GM15510 (cell line): ENCODE measurements around the gene DIAPH1.

ENCODE experiments used
- POLR2A ChIP-seq: IDR thresholded peaks from 3 replicates; pipeline ENCODE4 v1.6.1; 2011; ENCODE audit warnings: borderline replicate concordance; ENCODE audit not compliant: insufficient read length; ENCODE audit errors: extremely low read depth

The DIAPH1 gene

GRCh38 chr5:141493500-141494422 lies 125.0 kb downstream of the DIAPH1 start:
- no peak for TF ChIP-seq POLR2A

GRCh38 chr5:141492168-141492885 lies 126.5 kb downstream of the DIAPH1 start:
- no peak for TF ChIP-seq POLR2A

- no peak for TF ChIP-seq POLR2A
These were observed 127.3 kb downstream of the DIAPH1 start for GRCh38 chr5:141491323-141492167.

DNA sequence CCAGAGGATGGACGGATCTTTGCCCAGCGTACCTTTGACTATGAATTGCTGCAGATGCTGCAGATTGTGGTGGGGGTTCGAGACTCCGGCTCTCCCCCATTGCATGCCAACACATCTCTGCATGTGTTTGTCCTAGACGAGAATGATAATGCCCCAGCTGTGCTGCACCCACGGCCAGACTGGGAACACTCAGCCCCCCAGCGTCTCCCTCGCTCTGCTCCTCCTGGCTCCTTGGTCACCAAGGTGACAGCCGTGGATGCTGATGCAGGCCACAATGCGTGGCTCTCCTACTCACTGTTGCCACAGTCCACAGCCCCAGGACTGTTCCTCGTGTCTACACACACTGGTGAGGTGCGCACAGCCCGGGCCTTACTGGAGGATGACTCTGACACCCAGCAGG lies 128.0 kb downstream of the DIAPH1 start:
- no peak for TF ChIP-seq POLR2A

GRCh38 chr5:141490271-141490670 lies 128.5 kb downstream of the DIAPH1 start:
- no peak for TF ChIP-seq POLR2A

DNA sequence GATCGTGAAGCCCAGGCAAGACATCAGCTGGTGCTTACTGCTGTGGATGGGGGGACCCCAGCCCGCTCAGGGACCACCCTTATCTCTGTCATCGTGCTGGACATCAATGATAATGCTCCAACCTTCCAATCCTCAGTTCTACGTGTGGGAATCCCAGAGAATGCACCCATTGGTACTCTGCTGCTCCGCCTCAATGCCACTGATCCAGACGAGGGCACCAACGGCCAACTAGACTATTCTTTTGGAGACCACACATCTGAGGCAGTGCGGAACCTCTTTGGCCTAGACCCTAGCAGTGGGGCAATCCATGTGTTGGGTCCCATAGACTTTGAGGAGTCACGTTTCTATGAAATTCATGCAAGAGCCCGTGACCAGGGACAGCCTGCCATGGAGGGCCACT lies 129.0 kb downstream of the DIAPH1 start:
- TF ChIP-seq POLR2A: no peak

DNA sequence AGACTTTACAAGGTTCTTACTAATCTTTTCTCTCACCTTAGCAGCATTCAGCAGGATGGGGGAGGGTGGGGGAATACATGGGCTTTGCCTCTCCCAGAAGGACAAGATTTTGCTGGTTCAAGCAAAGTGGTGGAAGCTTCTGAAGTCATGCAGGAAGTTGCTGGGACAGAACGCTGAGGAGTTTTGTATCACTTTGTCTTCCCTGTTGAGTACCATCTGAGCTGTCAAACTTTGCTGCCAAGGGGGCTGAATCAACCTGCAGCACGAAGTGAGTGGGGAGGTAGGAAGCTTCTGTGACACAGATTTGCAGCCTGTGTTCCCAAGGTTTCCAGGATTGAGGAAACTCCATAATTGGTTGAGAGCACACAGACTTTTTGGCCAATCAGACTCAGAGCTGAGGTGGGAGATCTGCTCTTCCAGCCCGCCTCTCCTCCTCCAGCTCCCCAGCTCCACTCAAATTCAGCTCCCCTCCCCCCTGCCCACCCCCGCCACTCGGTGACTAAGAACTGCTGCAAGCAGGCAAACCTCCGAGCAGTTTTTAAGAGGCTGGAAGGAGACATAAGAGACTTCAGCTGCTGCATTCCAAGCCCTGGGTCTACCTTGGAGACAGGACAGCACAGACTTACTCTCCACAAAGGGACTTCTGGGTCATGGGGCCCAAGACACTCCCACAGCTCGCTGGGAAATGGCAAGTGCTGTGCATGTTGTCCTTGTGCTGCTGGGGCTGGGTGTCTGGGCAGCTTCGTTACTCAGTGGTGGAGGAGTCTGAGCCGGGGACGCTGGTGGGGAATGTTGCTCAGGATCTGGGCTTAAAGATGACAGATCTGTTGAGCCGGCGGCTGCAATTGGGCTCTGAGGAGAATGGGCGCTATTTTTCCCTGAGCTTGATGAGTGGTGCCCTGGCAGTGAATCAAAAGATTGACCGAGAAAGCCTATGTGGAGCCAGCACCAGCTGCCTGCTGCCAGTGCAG lies 129.9 kb downstream of the DIAPH1 start, which contains the start of gene PCDHGC5:
TSS of gene PCDHGC5 (plus strand) at position 491 of the 971 bp plus-strand sequence. CDS start at position 651, 160 bp downstream.
- no peak for TF ChIP-seq POLR2A

DNA sequence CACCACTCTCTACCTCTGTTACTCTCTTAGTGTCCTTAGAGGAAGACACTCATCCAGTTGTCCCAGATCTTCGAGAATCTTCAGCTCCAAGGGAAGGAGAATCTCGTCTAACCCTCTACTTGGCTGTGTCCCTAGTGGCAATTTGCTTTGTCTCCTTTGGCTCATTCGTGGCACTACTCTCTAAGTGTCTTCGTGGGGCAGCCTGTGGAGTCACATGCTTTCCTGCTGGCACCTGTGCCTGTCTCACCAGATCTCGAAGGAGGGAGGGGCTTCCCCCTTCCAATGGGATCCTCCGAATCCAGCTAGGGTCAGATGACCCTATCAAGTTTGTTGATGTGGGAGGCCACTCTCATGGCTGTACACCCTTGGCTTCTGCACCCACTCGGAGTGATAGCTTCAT lies 131.7 kb downstream of the DIAPH1 start:
- no peak for TF ChIP-seq POLR2A

- no peak for TF ChIP-seq POLR2A
These were observed 132.7 kb downstream of the DIAPH1 start for GRCh38 chr5:141486091-141486490.

DNA sequence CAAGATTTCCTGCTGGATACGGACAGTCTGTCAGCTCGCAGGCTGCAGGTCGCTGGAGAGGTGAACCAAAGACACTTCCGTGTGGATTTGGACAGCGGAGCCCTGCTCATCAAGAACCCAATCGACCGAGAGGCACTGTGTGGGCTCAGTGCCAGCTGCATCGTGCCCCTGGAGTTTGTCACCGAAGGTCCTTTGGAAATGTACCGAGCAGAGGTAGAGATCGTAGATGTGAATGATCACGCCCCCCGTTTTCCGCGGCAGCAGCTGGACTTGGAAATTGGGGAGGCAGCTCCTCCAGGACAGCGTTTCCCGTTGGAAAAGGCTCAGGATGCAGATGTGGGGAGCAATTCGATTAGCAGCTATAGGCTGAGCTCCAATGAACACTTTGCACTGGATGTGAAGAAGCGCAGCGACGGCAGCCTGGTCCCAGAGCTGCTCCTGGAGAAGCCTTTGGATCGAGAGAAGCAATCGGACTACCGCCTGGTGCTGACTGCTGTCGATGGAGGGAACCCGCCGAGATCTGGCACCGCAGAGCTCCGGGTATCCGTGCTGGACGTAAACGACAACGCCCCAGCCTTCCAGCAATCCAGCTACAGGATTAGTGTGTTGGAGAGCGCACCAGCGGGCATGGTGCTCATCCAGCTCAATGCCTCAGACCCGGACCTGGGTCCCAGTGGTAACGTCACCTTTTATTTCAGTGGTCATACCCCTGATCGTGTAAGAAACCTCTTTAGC lies 133.3 kb downstream of the DIAPH1 start:
- TF ChIP-seq POLR2A: no peak

DNA sequence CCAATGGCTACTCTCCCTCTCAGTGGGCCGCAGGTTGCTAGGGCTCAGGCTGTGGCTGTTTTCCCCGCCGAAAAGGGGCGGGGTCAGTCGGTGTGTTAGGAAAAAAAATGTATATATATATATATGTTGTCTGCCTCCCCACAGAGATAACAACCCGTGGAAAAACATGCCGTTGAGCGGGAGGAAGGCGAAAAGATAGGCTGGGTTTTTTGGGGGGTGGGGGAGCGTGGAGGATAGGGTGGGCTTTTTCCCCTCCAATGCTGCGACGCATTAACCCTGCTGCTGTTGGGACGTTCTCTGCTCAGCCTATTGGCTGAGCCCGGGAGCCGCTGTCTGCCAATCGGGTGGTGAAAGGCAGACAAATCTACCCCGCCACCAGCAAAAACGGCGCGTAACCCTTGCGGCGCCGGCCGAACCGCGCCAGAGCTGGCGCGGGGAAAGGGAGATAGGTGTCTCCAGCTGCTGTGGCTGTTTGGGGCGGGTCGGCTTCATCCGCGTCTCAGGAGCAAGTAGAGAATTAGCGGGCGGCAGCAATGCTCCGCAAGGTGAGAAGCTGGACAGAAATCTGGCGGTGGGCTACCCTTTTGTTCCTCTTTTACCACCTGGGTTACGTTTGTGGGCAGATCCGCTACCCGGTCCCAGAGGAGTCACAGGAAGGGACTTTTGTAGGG lies 134.0 kb downstream of the DIAPH1 start, which contains the start of gene PCDHGC4:
TSS of gene PCDHGC4 (plus strand) at position 390 of the 671 bp plus-strand sequence. CDS start at position 534, 144 bp downstream.
- TF ChIP-seq POLR2A: no peak

GRCh38 chr5:141484310-141484640 lies 134.5 kb downstream of the DIAPH1 start:
- no peak for TF ChIP-seq POLR2A

DNA sequence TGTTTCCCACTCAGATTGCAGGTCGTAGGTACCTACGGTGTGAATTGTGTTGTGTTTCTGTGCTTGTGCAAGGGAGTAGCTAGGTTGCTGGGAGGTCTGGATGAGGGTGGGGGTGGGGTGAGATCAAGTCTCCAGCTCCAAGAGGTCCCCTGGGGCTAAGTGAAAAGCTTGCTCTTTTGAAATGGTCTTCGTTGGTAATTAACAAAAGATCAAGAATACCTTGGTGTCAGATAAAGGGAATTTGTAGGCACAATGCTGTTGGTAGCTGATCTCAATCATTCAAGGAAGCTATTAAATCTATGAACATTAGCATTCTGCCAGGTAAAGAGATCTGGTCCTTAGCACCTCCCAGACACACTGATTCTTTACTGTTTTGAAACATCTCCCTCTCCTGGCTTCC lies 134.9 kb downstream of the DIAPH1 start:
- TF ChIP-seq POLR2A: no peak

DNA sequence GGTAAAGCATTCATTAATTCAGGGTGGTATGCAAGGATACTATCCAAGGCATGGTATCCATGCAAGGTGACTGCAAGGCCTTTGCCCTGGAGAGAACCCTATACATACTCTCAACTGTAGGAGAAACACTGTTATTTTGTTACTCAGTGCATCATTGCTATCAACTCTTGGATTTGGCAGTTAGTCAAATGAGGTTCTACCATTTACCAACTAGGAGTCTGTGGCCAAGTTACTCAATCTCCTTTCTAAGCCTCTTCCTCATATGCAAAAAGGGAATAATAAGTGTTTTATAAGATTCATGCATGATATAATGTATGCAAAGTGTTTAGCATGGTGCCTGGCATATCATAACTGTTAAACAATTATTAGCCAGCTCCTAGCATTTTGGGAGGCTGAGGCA lies 139.0 kb downstream of the DIAPH1 start:
- TF ChIP-seq POLR2A: no peak
